Prostate gland (tissue), 2 donors: Measurements from ENCODE around the gene IL17A. TPM values are rescaled to one million over a fixed set of nuclear protein-coding genes. Genes with fewer than 3 reads are reported as not detected.

Experiments used
- DNase-seq: peaks from one replicate; pipeline ENCODE4 v3.0.0-alpha.2; 2019; ENCODE audit warnings: low spot score
- H3K27ac ChIP-seq, 2 donors: fragments of 200-600 bp; sonication (generic); 2 replicates each; pipeline ENCODE4 v1.5.1; 2017 to 2019
- H3K27me3 ChIP-seq: fragments of 200-600 bp; sonication (generic); replicated peaks from 2 replicates; pipeline ENCODE4 v1.5.1; 2019; ENCODE audit not compliant: insufficient read depth
- H3K36me3 ChIP-seq, 2 donors: fragments of 200-600 bp; sonication (generic); 1 replicate in 1 of 2; 2 replicates in 1 of 2; pipeline versions ENCODE4 v1.5.1 to v1.8.1; 2017 to 2019
- H3K4me1 ChIP-seq: fragments of 200-600 bp; sonication (generic); replicated peaks from 2 replicates; pipeline ENCODE4 v1.5.1; 2019
- H3K4me3 ChIP-seq, 2 donors: fragments of 200-600 bp; sonication (generic); 2 replicates each; pipeline ENCODE4 v1.5.1; 2017 to 2019
- H3K9me3 ChIP-seq: fragments of 200-600 bp; sonication (generic); 2 replicates; pipeline ENCODE4 v1.5.1; 2017
- CTCF ChIP-seq, 4 experiments: fragments of 200-600 bp in 2 of 4; fragments of 450-650 bp in 2 of 4; sonication (generic) in 2 of 4; IDR thresholded peaks; 1 replicate in 3 of 4; 2 replicates in 1 of 4; pipeline ENCODE4 v1.5.1; 2016 to 2019; ENCODE audit warnings: antibody characterized with exemption in 4 of 4, mild to moderate bottlenecking in 2 of 4, moderate library complexity in 2 of 4
- POLR2A ChIP-seq: fragments of 450-650 bp; IDR thresholded peaks from one replicate; pipeline ENCODE4 v1.6.1; 2016; ENCODE audit warnings: antibody characterized with exemption, mild to moderate bottlenecking
- POLR2AphosphoS5 ChIP-seq: sonication (generic); formaldehyde crosslinking; IDR thresholded peaks from one replicate; pipeline ENCODE4 v1.6.1; 2017; ENCODE audit warnings: antibody characterized with exemption
- WGBS: methylation state at CpG from one replicate; pipeline ENCODE4 v1.1.5; 2018; 5-methylcytosine and 5-hydroxymethylcytosine counted together
- intact Hi-C: fragments of 100-400 bp; cut with DNase I; formaldehyde crosslinking; loops from one replicate; pipeline ENCODE4 v1.14.2; 2022
- total RNA-seq, 2 donors: library from RNA; depleted of rRNA; stranded (reverse); fragments of >200 nt; gene quantifications; one replicate each; pipeline ENCODE4 v1.1.0, GENCODE V29; 2016

Gene IL17A
- total RNA-seq, 2 donors from 2014 or later = not detected

- Histone ChIP-seq H3K27ac (no peak overlapping the region), H3K36me3 (no peaks in the 10 kb centered on the region), H3K27me3 (no peaks in the 10 kb centered on the region), H3K4me1 (no peaks in the 10 kb centered on the region), H3K9me3 (no peaks in the 10 kb centered on the region), H3K4me3 (no peak overlapping the region)
- no peak for DNase-seq
- intact Hi-C loops = no loop called here
- no peak for TF ChIP-seq POLR2AphosphoS5
- 35% methylated on average over 2 of the region's 2 CpGs for WGBS
These were observed 24.1 kb downstream of the IL17A start for GRCh38 chr6:52210227-52210626.

- 59% methylated on average over 2 of the region's 2 CpGs for WGBS
- Histone ChIP-seq H3K4me3 (no peak overlapping the region), H3K9me3 (no peaks in the 10 kb centered on the region), H3K36me3 (no peaks in the 10 kb centered on the region), H3K27me3 (no peaks in the 10 kb centered on the region), H3K27ac (no peak overlapping the region), H3K4me1 (no peaks in the 10 kb centered on the region)
- intact Hi-C loops = no loop called here
- DNase-seq = no peak
- TF ChIP-seq POLR2AphosphoS5 (no peak), CTCF (IDR thresholded peaks at IDR 0.05) (no peak), POLR2A (no peak)
These were observed 27.0 kb downstream of the IL17A start for GRCh38 chr6:52213127-52213526.

GRCh38 chr6:52215787-52216186 lies 29.6 kb downstream of the IL17A start:
- TF ChIP-seq POLR2A = no peak
- no peak for TF ChIP-seq POLR2AphosphoS5
- TF ChIP-seq CTCF (IDR thresholded peaks at IDR 0.05) = no peak
- Histone ChIP-seq H3K4me1 (no peaks in the 10 kb centered on the region), H3K27me3 (no peaks in the 10 kb centered on the region), H3K27ac (no peak overlapping the region), H3K36me3 (no peaks in the 10 kb centered on the region), H3K4me3 (no peak overlapping the region), H3K9me3 (no peaks in the 10 kb centered on the region)
- intact Hi-C loops = no loop called here
- DNase-seq = no peak

- intact Hi-C loops = no loop called here
- WGBS = 94% methylated on average over 5 of the region's 5 CpGs
- no peaks in the 10 kb centered on the region for H3K9me3 ChIP-seq
- H3K36me3 ChIP-seq = no peaks in the 10 kb centered on the region
- H3K4me3 ChIP-seq = no peak overlapping the region
- no peak for DNase-seq
- no peak overlapping the region for H3K27ac ChIP-seq
- no peaks in the 10 kb centered on the region for H3K27me3 ChIP-seq
- H3K4me1 ChIP-seq = no peaks in the 10 kb centered on the region
- no peak for TF ChIP-seq POLR2A
- no peak for TF ChIP-seq CTCF (IDR thresholded peaks at IDR 0.05)
- no peak for TF ChIP-seq POLR2AphosphoS5
These were observed 30.9 kb downstream of the IL17A start for GRCh38 chr6:52216932-52217575.

GRCh38 chr6:52217761-52218160 lies 31.6 kb downstream of the IL17A start:
- no peak overlapping the region for H3K27ac ChIP-seq
- WGBS = 54% methylated on average over 2 of the region's 2 CpGs
- H3K36me3 ChIP-seq = no peaks in the 10 kb centered on the region
- no peak for DNase-seq
- no peak overlapping the region for H3K4me3 ChIP-seq
- no peak for TF ChIP-seq POLR2AphosphoS5
- TF ChIP-seq POLR2A = no peak
- TF ChIP-seq CTCF (IDR thresholded peaks at IDR 0.05) = no peak
- no peaks in the 10 kb centered on the region for H3K9me3 ChIP-seq
- no peaks in the 10 kb centered on the region for H3K27me3 ChIP-seq
- intact Hi-C loops = no loop called here
- no peaks in the 10 kb centered on the region for H3K4me1 ChIP-seq
